H1 (cell line): Measurements from ENCODE around the gene TMEM72. TPM values are rescaled to one million over a fixed set of nuclear protein-coding genes. Genes with fewer than 3 reads are reported as not detected.

Experiments used
- CTCF ChIA-PET: fragments of 300-600 bp; sonication (Branson Sonifier 250); formaldehyde crosslinking; loops from one replicate; lab custom pipeline; 2021; ENCODE audit not compliant: partially characterized antibody; lab: Charles Lee
- POLR2A ChIA-PET: fragments of 300-600 bp; sonication (Branson Sonifier 250); formaldehyde crosslinking; loops from one replicate; lab custom pipeline; 2021; ENCODE audit warnings: inconsistent platforms; ENCODE audit not compliant: partially characterized antibody; lab: Charles Lee
- DNase-seq, 2 experiments: peaks; one replicate each; pipeline versions ENCODE4 v3.0.0 to v3.0.0-alpha.2; 2010 to 2022; ENCODE audit warnings: low spot score in 2 of 2, low read depth in 1 of 2, mixed read lengths in 1 of 2
- FAIRE-seq: peaks from 2 replicates; lab custom pipeline; 2011; peaks lifted over from hg19 to GRCh38; lab: Jason Lieb, UNC
- H2AFZ ChIP-seq: 2 replicates; pipeline ENCODE4 v1.8.1; 2012; ENCODE audit warnings: low read length, inconsistent platforms
- H2AK5ac ChIP-seq: 2 replicates; pipeline ENCODE4 v1.6.1; 2013; ENCODE audit warnings: low read depth, low read length
- H2BK120ac ChIP-seq: replicated peaks from 2 replicates; pipeline ENCODE3; 2013; ENCODE audit warnings: low read depth, low read length, inconsistent platforms
- H2BK12ac ChIP-seq: 2 replicates; pipeline ENCODE4 v1.6.1; 2013; ENCODE audit warnings: low read depth, low read length
- H2BK15ac ChIP-seq: 2 replicates; pipeline ENCODE4 v1.6.1; 2013; ENCODE audit warnings: low read length
- H2BK20ac ChIP-seq: 2 replicates; pipeline ENCODE4 v1.6.1; 2013; ENCODE audit warnings: low read length
- H2BK5ac ChIP-seq: 2 replicates; pipeline ENCODE4 v1.6.1; 2013; ENCODE audit warnings: low read depth, low read length
- H3K14ac ChIP-seq: 2 replicates; pipeline ENCODE4 v1.6.1; 2013; ENCODE audit warnings: inconsistent platforms; ENCODE audit not compliant: insufficient read length
- H3K18ac ChIP-seq: 2 replicates; pipeline ENCODE4 v1.6.1; 2013; ENCODE audit warnings: low read length; ENCODE audit errors: extremely low read depth
- H3K23ac ChIP-seq: 2 replicates; pipeline ENCODE4 v1.6.1; 2013; ENCODE audit warnings: inconsistent platforms; ENCODE audit not compliant: insufficient read length
- H3K23me2 ChIP-seq: 2 replicates; pipeline ENCODE4 v1.6.1; 2013; ENCODE audit warnings: low read depth, low read length
- H3K27ac ChIP-seq: 2 replicates; pipeline ENCODE4 v1.6.1; 2011; ENCODE audit warnings: low read depth, low read length, inconsistent platforms
- H3K27me3 ChIP-seq, 4 experiments: replicated peaks in 1 of 4; 1 replicate in 1 of 4; 2 replicates in 3 of 4; pipeline versions ENCODE4 v1.6.1 to v1.8.1; 2011 to 2013; ENCODE audit warnings: low read length in 3 of 4, mild to moderate bottlenecking in 3 of 4, inconsistent platforms in 2 of 4, mixed read lengths in 2 of 4, moderate library complexity in 1 of 4; ENCODE audit not compliant: control insufficient read depth in 3 of 4, insufficient read depth in 3 of 4; ENCODE audit errors: extremely low read depth in 1 of 4
- H3K36me3 ChIP-seq, 4 experiments: 2 replicates each; pipeline versions ENCODE4 v1.6.1 to v1.8.1; 2011 to 2013; ENCODE audit warnings: mild to moderate bottlenecking in 4 of 4, low read length in 3 of 4, moderate library complexity in 2 of 4, control low read depth in 1 of 4, inconsistent platforms in 1 of 4; ENCODE audit not compliant: insufficient read depth in 4 of 4, control insufficient read depth in 2 of 4
- H3K4ac ChIP-seq: replicated peaks from 2 replicates; pipeline ENCODE3; 2013; ENCODE audit warnings: low read length, low read depth, mixed read lengths, inconsistent platforms; ENCODE audit not compliant: insufficient read length
- H3K4me1 ChIP-seq, 4 experiments: replicated peaks in 1 of 4; 1 replicate in 1 of 4; 2 replicates in 3 of 4; pipeline versions ENCODE4 v1.6.1 to v1.8.1; 2011 to 2013; ENCODE audit warnings: low read length in 3 of 4, inconsistent platforms in 2 of 4, mixed read lengths in 1 of 4; ENCODE audit not compliant: insufficient read depth in 4 of 4, control insufficient read depth in 3 of 4
- H3K4me2 ChIP-seq, 2 experiments: 2 replicates each; pipeline versions ENCODE4 v1.6.1 to v1.8.1; 2011 to 2013; ENCODE audit warnings: low read depth in 2 of 2, low read length in 2 of 2, control low read depth in 1 of 2, inconsistent platforms in 1 of 2, mild to moderate bottlenecking in 1 of 2; ENCODE audit not compliant: insufficient read depth in 1 of 2
- H3K4me3 ChIP-seq, 4 experiments: fragments of 200-600, 300-600 bp in 1 of 4; sonication (generic), shearing (Covaris generic), sonication (Bioruptor Twin) in 1 of 4; 2 replicates each; pipeline versions ENCODE4 v1.5.1 to v1.8.1; 2011 to 2016; ENCODE audit warnings: low read length in 4 of 4, low read depth in 3 of 4, control low read depth in 2 of 4, inconsistent platforms in 2 of 4, mild to moderate bottlenecking in 2 of 4, mixed read lengths in 1 of 4, moderate library complexity in 1 of 4; ENCODE audit not compliant: insufficient read depth in 2 of 4; ENCODE audit errors: extremely low read depth in 1 of 4
- H3K56ac ChIP-seq: replicated peaks from 2 replicates; pipeline ENCODE3; 2013; ENCODE audit warnings: low read depth, mild to moderate bottlenecking, mixed read lengths, low read length, inconsistent platforms; ENCODE audit not compliant: insufficient read length
- H3K79me1 ChIP-seq: 2 replicates; pipeline ENCODE4 v1.6.1; 2013; ENCODE audit warnings: low read depth, low read length, control low read depth
- H3K79me2 ChIP-seq, 2 experiments: 2 replicates each; pipeline versions ENCODE4 v1.6.1 to v1.8.1; 2012 to 2013; ENCODE audit warnings: low read length in 2 of 2, mild to moderate bottlenecking in 2 of 2, inconsistent platforms in 1 of 2; ENCODE audit not compliant: insufficient read depth in 2 of 2, control insufficient read depth in 1 of 2
- H3K9ac ChIP-seq, 4 experiments: replicated peaks in 1 of 4; 1 replicate in 1 of 4; 2 replicates in 3 of 4; pipeline versions ENCODE4 v1.6.1 to v1.8.1; 2011 to 2013; ENCODE audit warnings: low read depth in 3 of 4, low read length in 3 of 4, control low read depth in 2 of 4, mild to moderate bottlenecking in 2 of 4, moderate library complexity in 2 of 4, inconsistent platforms in 1 of 4; ENCODE audit errors: extremely low read depth in 1 of 4
- H3K9me3 ChIP-seq, 2 experiments: 2 replicates each; pipeline versions ENCODE4 v1.6.1 to v1.8.1; 2012 to 2013; ENCODE audit warnings: mild to moderate bottlenecking in 2 of 2, moderate library complexity in 2 of 2, control low read depth in 1 of 2, inconsistent platforms in 1 of 2, low read depth in 1 of 2, low read length in 1 of 2, mixed read lengths in 1 of 2; ENCODE audit not compliant: insufficient read depth in 2 of 2
- H4K20me1 ChIP-seq, 2 experiments: replicated peaks in 1 of 2; 2 replicates each; pipeline versions ENCODE3 to v1.8.1; 2011 to 2013; ENCODE audit warnings: inconsistent platforms in 2 of 2, low read length in 2 of 2, mild to moderate bottlenecking in 1 of 2; ENCODE audit not compliant: insufficient read depth in 2 of 2, control insufficient read depth in 1 of 2
- H4K5ac ChIP-seq: 2 replicates; pipeline ENCODE4 v1.6.1; 2013; ENCODE audit warnings: low read length, low read depth, mixed read lengths, inconsistent platforms; ENCODE audit not compliant: insufficient read length
- H4K8ac ChIP-seq: 2 replicates; pipeline ENCODE4 v1.8.0; 2013; ENCODE audit warnings: mild to moderate bottlenecking, moderate library complexity, low read length, inconsistent platforms; ENCODE audit not compliant: insufficient read depth; ENCODE audit errors: extremely low read depth
- H4K91ac ChIP-seq: replicated peaks from 2 replicates; pipeline ENCODE3; 2013; ENCODE audit warnings: low read length, mixed read lengths, inconsistent platforms; ENCODE audit not compliant: insufficient read length
- EP300 ChIP-seq, 2 experiments: IDR thresholded peaks; 1 replicate in 1 of 2; 2 replicates in 1 of 2; pipeline ENCODE4 v1.6.1; 2011 to 2012; ENCODE audit warnings: low read depth in 2 of 2, low read length in 2 of 2, mild to moderate bottlenecking in 2 of 2, borderline replicate concordance in 1 of 2, inconsistent platforms in 1 of 2, moderate library complexity in 1 of 2
- FOSL1 ChIP-seq: IDR thresholded peaks from 2 replicates; pipeline ENCODE4 v1.6.1; 2011; ENCODE audit warnings: mild to moderate bottlenecking, low read depth, low read length, moderate library complexity; ENCODE audit not compliant: insufficient read depth
- GABPA ChIP-seq: IDR thresholded peaks from 2 replicates; pipeline ENCODE4 v1.6.1; 2011; ENCODE audit warnings: mild to moderate bottlenecking, low read length, moderate library complexity, borderline replicate concordance; ENCODE audit not compliant: insufficient read depth
- KDM1A ChIP-seq: fragments of 200-600, 300-600 bp; sonication (generic); IDR thresholded peaks from 2 replicates; pipeline ENCODE4 v1.7.1; 2016; ENCODE audit warnings: mild to moderate bottlenecking, low read length, borderline replicate concordance
- PHF8 ChIP-seq: fragments of 200-600 bp; sonication (generic); conservative IDR thresholded peaks from 2 replicates; pipeline ENCODE4 v1.7.1; 2012; ENCODE audit warnings: low read depth, mild to moderate bottlenecking, inconsistent platforms, low read length, moderate library complexity
- SAP30 ChIP-seq: fragments of 300-600 bp; sonication (generic); IDR thresholded peaks from 2 replicates; pipeline ENCODE4 v1.7.1; 2012; ENCODE audit warnings: low read length, moderate library complexity, mild to moderate bottlenecking, inconsistent platforms; ENCODE audit not compliant: insufficient read depth, insufficient replicate concordance
- SRF ChIP-seq: IDR thresholded peaks from 2 replicates; pipeline ENCODE4 v1.6.1; 2011; ENCODE audit warnings: mild to moderate bottlenecking, low read depth, low read length, moderate library complexity
- TAF1 ChIP-seq: IDR thresholded peaks from 2 replicates; pipeline ENCODE4 v1.6.1; 2011; ENCODE audit warnings: mild to moderate bottlenecking, low read depth, low read length
- TBP ChIP-seq: IDR thresholded peaks from 2 replicates; pipeline ENCODE4 v1.6.1; 2011; ENCODE audit warnings: low read depth, low read length, improper control_type of control experiment
- YY1 ChIP-seq: IDR thresholded peaks from 2 replicates; pipeline ENCODE4 v1.6.1; 2011; ENCODE audit warnings: low read depth, mild to moderate bottlenecking, low read length
- WGBS, 2 experiments: shearing (Covaris generic) in 1 of 2; methylation state at CpG; one replicate each; pipeline versions ENCODE4 v1.1.6 to v1.1.7; 2013 to 2015; ENCODE audit warnings: low lambda C conversion rate in 2 of 2, mixed read lengths in 2 of 2, inconsistent platforms in 1 of 2, low coverage in 1 of 2, missing lambda C conversion rate in 1 of 2; ENCODE audit not compliant: insufficient replicate concordance in 2 of 2, insufficient coverage in 1 of 2, insufficient read length in 1 of 2; ENCODE audit errors: extremely low coverage in 1 of 2, missing lambda C conversion rate in 1 of 2; 5-methylcytosine and 5-hydroxymethylcytosine counted together
- polyA plus RNA-seq, 7 experiments: library from polyadenylated mRNA; depleted of rRNA in 3 of 7; stranded (reverse) in 5 of 7; unstranded in 2 of 7; fragments of >200 nt in 5 of 7; fragments of 200-250 nt in 2 of 7; gene quantifications; 1 replicate in 5 of 7; 2 replicates in 1 of 7; 4 replicates in 1 of 7; pipeline versions ENCODE4 v1.2.1 to v1.2.3, GENCODE V29; 2011 to 2013; ENCODE audit warnings: missing spikeins in 2 of 7, mixed read lengths in 2 of 7
- total RNA-seq: library from RNA; stranded (reverse); fragmentation: NEBNext Ultra II Directional; extraction: Animal tissue kit (Norgen Biotek cat#: 25700); gene quantifications from 2 replicates; pipeline ENCODE4 v1.2.1, GENCODE V29; 2021
- TF ChIP-seq, protein P1 (sequence below): IDR thresholded peaks from 2 replicates; pipeline ENCODE4 v1.6.1; 2012; ENCODE audit warnings: inconsistent platforms

TMEM72 gene
- total and polyA plus RNA-seq, 2 of the 8 experiments (the other 6 are each of a cell fraction or from before 2014, with no cell fraction given), result not detected

DNA sequence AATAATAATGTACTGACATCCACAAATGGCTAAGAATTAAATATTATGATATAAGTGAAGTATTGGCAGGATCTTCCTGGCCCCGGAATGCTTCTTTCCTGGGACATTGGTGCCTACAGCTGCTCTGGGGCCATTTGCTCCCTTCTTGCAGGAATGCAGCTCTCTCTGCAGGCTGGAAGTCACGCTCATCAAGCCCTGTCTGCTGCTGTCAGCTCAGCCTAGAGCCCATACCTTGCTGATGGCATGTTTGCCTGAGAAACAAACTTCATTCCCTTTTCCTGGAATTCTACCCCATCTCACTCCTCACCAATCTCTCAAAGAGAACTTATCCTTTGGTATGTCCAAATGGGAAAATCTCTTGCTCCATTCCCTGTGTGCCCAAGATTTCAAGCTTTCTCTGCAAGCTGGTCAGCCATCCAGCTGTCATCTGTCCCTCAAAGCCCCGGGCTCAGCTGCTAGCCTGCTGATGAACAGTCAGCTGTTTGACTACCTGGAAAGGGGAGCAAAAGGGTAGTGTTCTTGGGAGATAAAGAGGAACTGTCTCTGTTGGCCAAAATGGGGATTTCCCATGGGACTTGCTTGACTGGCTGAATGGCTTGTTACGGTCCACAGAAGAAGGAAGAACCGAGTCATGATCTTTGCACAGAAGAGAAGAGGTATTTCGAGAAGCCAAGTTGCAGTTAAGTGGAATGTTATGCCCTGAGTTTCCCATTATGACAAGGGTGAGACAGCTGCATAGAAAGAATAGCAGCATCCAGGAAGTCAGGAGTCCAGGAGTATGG is 36.4 kb downstream of the TMEM72 start:
- no peak for TF ChIP-seq EP300 (IDR thresholded peaks at IDR 0.05; ENCODE audit: borderline replicate concordance in 1 of 2, low read depth in 2 of 2, low read length in 2 of 2)
- TF ChIP-seq TAF1, result no peak
- TF ChIP-seq, protein P1, sequence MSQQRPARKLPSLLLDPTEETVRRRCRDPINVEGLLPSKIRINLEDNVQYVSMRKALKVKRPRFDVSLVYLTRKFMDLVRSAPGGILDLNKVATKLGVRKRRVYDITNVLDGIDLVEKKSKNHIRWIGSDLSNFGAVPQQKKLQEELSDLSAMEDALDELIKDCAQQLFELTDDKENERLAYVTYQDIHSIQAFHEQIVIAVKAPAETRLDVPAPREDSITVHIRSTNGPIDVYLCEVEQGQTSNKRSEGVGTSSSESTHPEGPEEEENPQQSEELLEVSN, result no peak
- TF ChIP-seq KDM1A, result no peak
- TF ChIP-seq YY1, result no peak
- no peak for TF ChIP-seq PHF8
- TF ChIP-seq SRF, result no peak
- no peak for TF ChIP-seq SAP30
- no peak for TF ChIP-seq GABPA
- no peak for TF ChIP-seq FOSL1
- no peak for TF ChIP-seq TBP
- no peak overlapping the region for H4K8ac ChIP-seq
- H2AFZ ChIP-seq, result no peak overlapping the region
- no peaks in the 10 kb centered on the region; the same call in 1 of the 2 replicates for H3K79me1 ChIP-seq
- H3K4me3 ChIP-seq, result no peak overlapping the region
- no peak for FAIRE-seq
- H3K23me2 ChIP-seq, result no peaks in the 10 kb centered on the region
- ChIA-PET CTCF (interaction anchor here (0.7 to 13.4 kb wide), 7 partner anchors 8 to 85 kb away, joined by 3 to 143 read pairs (median 5); partner anchors contain the start of gene RASSF4), POLR2A (interaction anchor here (0.7 to 1.3 kb wide), 3 partner anchors 8 to 26 kb away, joined by 3 to 6 read pairs (median 3); no protein-coding TSS in a partner anchor)
- no peak overlapping the region for H3K23ac ChIP-seq
- H3K79me2 ChIP-seq, result no peaks in the 10 kb centered on the region
- H2BK120ac ChIP-seq, result no peak overlapping the region
- H2BK12ac ChIP-seq, result no peak overlapping the region
- H4K5ac ChIP-seq, result no peak overlapping the region
- H3K27ac ChIP-seq, result no peak overlapping the region
- H3K9me3 ChIP-seq, result peaks cover 0 to 10% of the 10 kb centered on the region in 2 experiments; a peak in 2 of 4 replicates
- H2BK5ac ChIP-seq, result no peak overlapping the region
- no peak overlapping the region for H3K9ac ChIP-seq
- no peak overlapping the region for H3K4me2 ChIP-seq
- no peak overlapping the region for H2AK5ac ChIP-seq
- no peak overlapping the region for H3K56ac ChIP-seq
- H3K4ac ChIP-seq, result no peak overlapping the region
- no peak overlapping the region for H2BK20ac ChIP-seq
- no peak overlapping the region for H3K14ac ChIP-seq
- H4K20me1 ChIP-seq, result no peaks in the 10 kb centered on the region
- peaks cover 0 to 1% (median 0%) of the 10 kb centered on the region in 4 experiments; a peak in 1 of 7 replicates for H3K4me1 ChIP-seq
- no peak overlapping the region for H4K91ac ChIP-seq
- H3K18ac ChIP-seq, result no peak overlapping the region
- no peak overlapping the region for H2BK15ac ChIP-seq
- no peaks in the 10 kb centered on the region for H3K36me3 ChIP-seq
- no peaks in the 10 kb centered on the region; a peak in 1 of 7 replicates for H3K27me3 ChIP-seq
- peak in 1 of 2 experiments; percentile 28 for DNase-seq
- 88% methylated on average over 6 of the region's 6 CpGs; no CpG with 5 or more reads in 1 of the 2 experiments for WGBS, 2 experiments
